Osteocyte (in vitro differentiated cells): Measurements from ENCODE around the gene LINGO3. TPM values are rescaled to one million over a fixed set of nuclear protein-coding genes. Genes with fewer than 3 reads are reported as not detected.

ENCODE experiments used
- DNase-seq: peaks from one replicate; pipeline ENCODE4 v3.0.0; 2021; ENCODE audit warnings: mixed read lengths; ENCODE audit not compliant: unreplicated experiment; ENCODE audit errors: extremely low spot score
- H3K27ac Mint-ChIP-seq: one replicate; pipeline ENCODE4 v1.8.0; 2021; ENCODE audit warnings: mild to moderate bottlenecking, mixed read lengths; ENCODE audit not compliant: unreplicated experiment
- H3K27me3 Mint-ChIP-seq: one replicate; pipeline ENCODE4 v1.8.0; 2021; ENCODE audit warnings: mixed read lengths; ENCODE audit not compliant: unreplicated experiment
- H3K36me3 Mint-ChIP-seq: one replicate; pipeline ENCODE4 v1.8.0; 2021; ENCODE audit warnings: mixed read lengths; ENCODE audit not compliant: unreplicated experiment
- H3K4me1 Mint-ChIP-seq: one replicate; pipeline ENCODE4 v1.8.0; 2021; ENCODE audit warnings: mixed read lengths; ENCODE audit not compliant: unreplicated experiment
- H3K4me3 Mint-ChIP-seq: one replicate; pipeline ENCODE4 v1.8.0; 2021; ENCODE audit warnings: mild to moderate bottlenecking, moderate library complexity, mixed read lengths; ENCODE audit not compliant: unreplicated experiment
- H3K9me3 Mint-ChIP-seq: one replicate; pipeline ENCODE4 v1.8.0; 2021; ENCODE audit warnings: mixed read lengths; ENCODE audit not compliant: unreplicated experiment
- total RNA-seq: library from RNA; stranded (reverse); gene quantifications from 2 replicates; pipeline ENCODE4 v1.2.1, GENCODE V29; 2021
- TF ChIP-seq, protein P1 (sequence below): fragments of 200-600 bp; sonication (generic); IDR thresholded peaks from 2 replicates; pipeline ENCODE4 v1.5.0; 2021; ENCODE audit warnings: antibody characterized with exemption, mild to moderate bottlenecking, moderate library complexity

LINGO3 gene
- total RNA-seq, 1 donor from 2014 or later, result 0.54 TPM

- no peak overlapping the region for H3K27ac Mint-ChIP-seq
- peaks cover 13% of the 10 kb centered on the region for H3K36me3 Mint-ChIP-seq
- DNase-seq, result no peak
- H3K27me3 Mint-ChIP-seq, result no peaks in the 10 kb centered on the region
- H3K4me3 Mint-ChIP-seq, result no peak overlapping the region
- TF ChIP-seq, protein P1, sequence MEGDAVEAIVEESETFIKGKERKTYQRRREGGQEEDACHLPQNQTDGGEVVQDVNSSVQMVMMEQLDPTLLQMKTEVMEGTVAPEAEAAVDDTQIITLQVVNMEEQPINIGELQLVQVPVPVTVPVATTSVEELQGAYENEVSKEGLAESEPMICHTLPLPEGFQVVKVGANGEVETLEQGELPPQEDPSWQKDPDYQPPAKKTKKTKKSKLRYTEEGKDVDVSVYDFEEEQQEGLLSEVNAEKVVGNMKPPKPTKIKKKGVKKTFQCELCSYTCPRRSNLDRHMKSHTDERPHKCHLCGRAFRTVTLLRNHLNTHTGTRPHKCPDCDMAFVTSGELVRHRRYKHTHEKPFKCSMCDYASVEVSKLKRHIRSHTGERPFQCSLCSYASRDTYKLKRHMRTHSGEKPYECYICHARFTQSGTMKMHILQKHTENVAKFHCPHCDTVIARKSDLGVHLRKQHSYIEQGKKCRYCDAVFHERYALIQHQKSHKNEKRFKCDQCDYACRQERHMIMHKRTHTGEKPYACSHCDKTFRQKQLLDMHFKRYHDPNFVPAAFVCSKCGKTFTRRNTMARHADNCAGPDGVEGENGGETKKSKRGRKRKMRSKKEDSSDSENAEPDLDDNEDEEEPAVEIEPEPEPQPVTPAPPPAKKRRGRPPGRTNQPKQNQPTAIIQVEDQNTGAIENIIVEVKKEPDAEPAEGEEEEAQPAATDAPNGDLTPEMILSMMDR, result no peak
- no peaks in the 10 kb centered on the region for H3K9me3 Mint-ChIP-seq
- H3K4me1 Mint-ChIP-seq, result peaks cover 36% of the 10 kb centered on the region
These were observed 17.5 kb upstream of the LINGO3 start for GRCh38 chr19:2325281-2326046.

- Mint-ChIP-seq H3K4me3 (no peak overlapping the region), H3K27me3 (no peaks in the 10 kb centered on the region), H3K36me3 (peaks cover 13% of the 10 kb centered on the region), H3K4me1 (peaks cover 27% of the 10 kb centered on the region), H3K27ac (no peak overlapping the region), H3K9me3 (no peaks in the 10 kb centered on the region)
- TF ChIP-seq, protein P1, result no peak
- no peak for DNase-seq
These were observed 16.4 kb upstream of the LINGO3 start for GRCh38 chr19:2324220-2324948.

DNA sequence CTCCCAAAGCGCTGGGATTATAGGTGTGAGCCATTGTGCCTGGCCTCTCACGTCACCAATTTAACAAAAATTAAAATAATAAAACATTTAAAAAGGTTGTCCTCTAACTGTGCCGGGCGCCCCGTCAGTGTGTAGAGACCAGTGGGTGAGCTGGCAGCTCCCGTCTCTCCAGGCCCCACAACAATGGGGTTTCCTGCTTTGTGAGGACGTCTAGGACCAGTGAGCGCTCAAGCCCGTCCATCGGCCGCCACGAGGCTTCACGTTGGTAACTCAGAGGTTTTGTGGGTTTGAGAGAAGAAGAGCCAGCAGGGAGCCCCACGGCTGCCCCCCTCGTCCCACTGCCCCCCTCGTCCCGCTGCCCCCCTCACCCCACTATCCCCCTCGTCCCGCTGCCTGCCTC lies 15.8 kb upstream of the LINGO3 start:
- H3K4me1 Mint-ChIP-seq, result peaks cover 25% of the 10 kb centered on the region
- TF ChIP-seq, protein P1, result no peak
- H3K4me3 Mint-ChIP-seq, result no peak overlapping the region
- DNase-seq, result no peak
- H3K36me3 Mint-ChIP-seq, result peaks cover 13% of the 10 kb centered on the region
- no peak overlapping the region for H3K27ac Mint-ChIP-seq
- no peaks in the 10 kb centered on the region for H3K9me3 Mint-ChIP-seq
- H3K27me3 Mint-ChIP-seq, result no peaks in the 10 kb centered on the region

DNA sequence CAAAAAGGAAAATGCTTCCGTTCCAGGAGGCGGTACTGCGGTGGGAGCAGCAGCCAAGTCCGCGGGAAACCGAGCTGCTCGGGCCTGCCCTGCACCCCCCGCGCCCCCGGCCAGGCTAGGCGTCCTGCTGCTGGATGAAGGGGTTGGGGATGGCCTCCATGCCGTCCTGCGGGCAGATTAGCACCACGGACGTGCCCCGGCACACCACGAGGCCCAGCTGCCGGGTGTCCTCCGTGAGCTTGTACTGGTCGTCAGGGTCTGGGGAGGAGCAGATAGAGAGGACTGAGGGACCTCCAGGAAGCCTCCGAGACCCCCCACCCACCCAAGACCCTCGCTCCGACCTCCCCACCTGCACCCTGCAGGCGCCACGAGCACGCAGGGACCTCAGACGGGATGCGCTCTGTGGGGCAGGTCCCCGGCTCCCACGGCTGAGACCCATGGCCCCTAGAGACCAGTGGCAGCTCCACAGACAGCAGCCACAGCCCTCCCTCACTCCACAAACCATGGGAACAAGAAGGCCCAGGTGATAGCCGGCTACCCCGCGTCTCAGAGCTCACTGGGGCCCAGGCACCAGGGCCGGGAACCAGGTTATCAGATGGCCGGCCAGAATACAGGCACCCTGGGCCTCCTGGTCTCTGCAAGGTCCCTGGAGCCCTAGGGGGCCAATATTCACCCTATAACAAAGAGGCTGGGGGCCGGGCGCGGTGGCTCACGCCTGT lies 13.8 kb upstream of the LINGO3 start:
- Mint-ChIP-seq H3K4me1 (peaks cover 24% of the 10 kb centered on the region), H3K4me3 (no peak overlapping the region), H3K9me3 (no peaks in the 10 kb centered on the region), H3K27ac (no peak overlapping the region), H3K27me3 (no peaks in the 10 kb centered on the region), H3K36me3 (peaks cover 11% of the 10 kb centered on the region)
- no peak for DNase-seq
- TF ChIP-seq, protein P1, result no peak

- Mint-ChIP-seq H3K27me3 (no peaks in the 10 kb centered on the region), H3K27ac (no peak overlapping the region)
These were observed 13.0 kb upstream of the LINGO3 start for GRCh38 chr19:2320939-2321338.

More at GRCh38 chr19:2320939-2321338, 13.0 kb upstream of the LINGO3 start:
- Mint-ChIP-seq H3K36me3 (peaks cover 9% of the 10 kb centered on the region), H3K4me3 (no peak overlapping the region), H3K4me1 (peaks cover 27% of the 10 kb centered on the region), H3K9me3 (no peaks in the 10 kb centered on the region)
- no peak for DNase-seq
- TF ChIP-seq, protein P1, result no peak
